ENCODE results near the gene NXN.
"Not testable (repeated sequence)": the region's sequence is repeated elsewhere in the genome, so short reads cannot be mapped to it uniquely, and the experiment has no call there.

NXN gene

GRCh38 chr17:887551-888209, 91.9 kb downstream of the NXN start:
- no peak for DNase-seq (ENCODE audit: low read depth)

- no peak for DNase-seq (ENCODE audit: low read depth)
Measured at GRCh38 chr17:885971-886571, 93.5 kb downstream of the NXN start.

GRCh38 chr17:883586-883962, 96.0 kb downstream of the NXN start:
- DNase-seq (ENCODE audit: low read depth): no peak

- DNase-seq (ENCODE audit: low read depth): no peak
Measured at GRCh38 chr17:882827-883585, 96.6 kb downstream of the NXN start.

GRCh38 chr17:881778-882177, 97.8 kb downstream of the NXN start:
- DNase-seq (ENCODE audit: low read depth): no peak

- DNase-seq (ENCODE audit: low read depth): no peak
Measured at GRCh38 chr17:880443-881269, 98.9 kb downstream of the NXN start.

GRCh38 chr17:879546-880442, 99.8 kb downstream of the NXN start:
- no peak for DNase-seq (ENCODE audit: low read depth)

- no peak for DNase-seq (ENCODE audit: low read depth)
Measured at GRCh38 chr17:877630-878029, 101.9 kb downstream of the NXN start.

- DNase-seq (ENCODE audit: low read depth): no peak
Measured at GRCh38 chr17:876272-876671, 103.3 kb downstream of the NXN start.

GRCh38 chr17:874590-874989, 105.0 kb downstream of the NXN start:
- DNase-seq (ENCODE audit: low read depth): not testable (repeated sequence)

- DNase-seq (ENCODE audit: low read depth): no peak
Measured at GRCh38 chr17:872855-873254, 106.7 kb downstream of the NXN start.

- DNase-seq (ENCODE audit: low read depth): no peak
Measured at GRCh38 chr17:871751-872519, 107.6 kb downstream of the NXN start.

- DNase-seq (ENCODE audit: low read depth): peak; percentile 83
Measured at GRCh38 chr17:869567-870525, 109.7 kb downstream of the NXN start.

- peak; percentile 82 for DNase-seq (ENCODE audit: low read depth)
Measured at GRCh38 chr17:869086-869485, 110.5 kb downstream of the NXN start.

- DNase-seq (ENCODE audit: low read depth): no peak
Measured at GRCh38 chr17:867896-868489, 111.6 kb downstream of the NXN start.

- not testable (repeated sequence) for DNase-seq (ENCODE audit: low read depth)
Measured at GRCh38 chr17:867238-867637, 112.3 kb downstream of the NXN start.

- DNase-seq (ENCODE audit: low read depth): no peak
Measured at GRCh38 chr17:866568-867103, 112.9 kb downstream of the NXN start.

GRCh38 chr17:864315-864714, 115.3 kb downstream of the NXN start:
- no peak for DNase-seq (ENCODE audit: low read depth)

- DNase-seq (ENCODE audit: low read depth): no peak
Measured at GRCh38 chr17:863880-864279, 115.7 kb downstream of the NXN start.

All from GM04504 (cell line).